ENCODE data around the gene MYRF.

The MYRF gene

DNA sequence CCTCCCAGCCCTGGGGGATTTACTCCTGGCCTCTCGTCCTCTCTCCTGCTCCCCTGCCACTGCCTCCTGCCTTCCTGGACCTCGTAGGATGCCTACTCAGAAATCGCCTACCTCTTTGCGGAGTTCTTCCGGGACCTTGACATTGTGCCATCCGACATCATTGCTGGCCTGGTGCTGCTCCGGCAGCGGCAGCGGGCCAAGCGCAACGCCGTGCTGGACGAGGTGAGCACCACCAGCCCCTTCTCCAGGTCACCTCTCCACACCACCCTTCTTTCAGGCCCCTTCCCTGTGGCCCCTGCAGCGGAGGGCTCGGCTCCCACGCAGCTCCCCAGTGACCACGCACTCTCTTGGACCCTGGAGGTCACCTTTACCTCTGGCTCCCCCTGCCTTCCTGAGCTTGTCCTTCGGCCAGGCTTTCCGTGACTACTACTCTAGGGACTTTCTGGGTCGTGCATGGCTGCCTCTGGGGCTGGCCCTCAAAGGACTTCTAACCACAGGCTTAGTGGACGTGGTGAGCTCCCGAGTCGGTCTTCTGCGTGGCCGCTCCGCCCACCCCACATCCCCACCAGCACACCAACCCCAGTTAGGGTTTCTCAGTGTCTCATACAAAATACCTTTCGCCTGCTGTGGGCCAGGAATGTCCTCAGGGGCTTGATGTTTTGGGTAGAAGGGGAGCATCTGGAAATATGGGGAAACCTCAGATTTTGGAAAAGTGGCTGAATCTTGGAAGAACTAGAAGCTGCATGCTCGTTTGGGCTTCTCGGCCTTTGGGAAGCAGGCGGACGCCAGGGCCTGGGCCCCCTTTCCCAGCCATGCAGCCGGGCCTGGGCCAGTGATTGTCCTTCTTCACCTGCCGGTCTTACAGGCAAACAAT is 24.1 kb upstream of the MYRF start:
- Histone ChIP-seq H3K9me3 (ENCODE audit: insufficient read depth, low read length, severe bottlenecking) (no peaks in the 10 kb centered on the region), H3K4me2 (ENCODE audit: insufficient read depth, low read length) (no peak overlapping the region), H3K27me3 (ENCODE audit: insufficient read depth, low read length, poor library complexity) (peaks cover 16% of the 10 kb centered on the region), H3K36me3 (ENCODE audit: insufficient read depth, low read length) (no peaks in the 10 kb centered on the region), H3K27ac (ENCODE audit: low read length) (no peak overlapping the region), H2AFZ (ENCODE audit: low read depth, low read length) (no peak overlapping the region), H4K20me1 (ENCODE audit: insufficient read depth, low read length) (peaks cover 11% of the 10 kb centered on the region), H3K79me2 (ENCODE audit: insufficient read depth, low read length) (no peaks in the 10 kb centered on the region), H3K9ac (ENCODE audit: low read depth, low read length) (no peak overlapping the region), H3K4me1 (ENCODE audit: insufficient read depth, low read length) (no peaks in the 10 kb centered on the region), H3K4me3 (ENCODE audit: low read depth in 1 of 2, low read length in 2 of 2) (no peak overlapping the region)
- no peak for DNase-seq
- ATAC-seq (ENCODE audit: insufficient read depth, low read depth): no peak
- TF ChIP-seq, protein P1, sequence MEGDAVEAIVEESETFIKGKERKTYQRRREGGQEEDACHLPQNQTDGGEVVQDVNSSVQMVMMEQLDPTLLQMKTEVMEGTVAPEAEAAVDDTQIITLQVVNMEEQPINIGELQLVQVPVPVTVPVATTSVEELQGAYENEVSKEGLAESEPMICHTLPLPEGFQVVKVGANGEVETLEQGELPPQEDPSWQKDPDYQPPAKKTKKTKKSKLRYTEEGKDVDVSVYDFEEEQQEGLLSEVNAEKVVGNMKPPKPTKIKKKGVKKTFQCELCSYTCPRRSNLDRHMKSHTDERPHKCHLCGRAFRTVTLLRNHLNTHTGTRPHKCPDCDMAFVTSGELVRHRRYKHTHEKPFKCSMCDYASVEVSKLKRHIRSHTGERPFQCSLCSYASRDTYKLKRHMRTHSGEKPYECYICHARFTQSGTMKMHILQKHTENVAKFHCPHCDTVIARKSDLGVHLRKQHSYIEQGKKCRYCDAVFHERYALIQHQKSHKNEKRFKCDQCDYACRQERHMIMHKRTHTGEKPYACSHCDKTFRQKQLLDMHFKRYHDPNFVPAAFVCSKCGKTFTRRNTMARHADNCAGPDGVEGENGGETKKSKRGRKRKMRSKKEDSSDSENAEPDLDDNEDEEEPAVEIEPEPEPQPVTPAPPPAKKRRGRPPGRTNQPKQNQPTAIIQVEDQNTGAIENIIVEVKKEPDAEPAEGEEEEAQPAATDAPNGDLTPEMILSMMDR (IDR thresholded peaks at IDR 0.05; ENCODE audit: borderline replicate concordance, extremely low read depth, low read length, poor library complexity, severe bottlenecking): no peak
- TF ChIP-seq EZH2 (IDR thresholded peaks at IDR 0.05; ENCODE audit: borderline replicate concordance, low read depth, low read length, severe bottlenecking): no peak

DNA sequence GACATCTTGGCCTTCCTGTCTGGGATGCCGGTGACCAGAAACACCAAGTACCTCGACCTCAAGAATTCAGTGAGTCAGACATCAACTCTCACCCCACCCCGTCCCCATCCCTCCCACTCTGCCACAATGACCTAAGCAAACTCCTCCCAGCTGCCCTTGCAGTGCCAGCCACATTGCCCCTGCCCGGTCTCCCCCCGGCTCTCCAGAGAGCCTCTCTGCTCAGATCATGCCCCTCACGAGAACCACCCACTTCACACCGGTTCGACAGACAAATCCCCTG is 23.6 kb upstream of the MYRF start:
- no peaks in the 10 kb centered on the region for H3K4me1 ChIP-seq (ENCODE audit: insufficient read depth, low read length)
- no peak overlapping the region for H2AFZ ChIP-seq (ENCODE audit: low read depth, low read length)
- H3K9me3 ChIP-seq (ENCODE audit: insufficient read depth, low read length, severe bottlenecking): no peaks in the 10 kb centered on the region
- H3K79me2 ChIP-seq (ENCODE audit: insufficient read depth, low read length): no peaks in the 10 kb centered on the region
- ATAC-seq (ENCODE audit: insufficient read depth, low read depth) (no peak), DNase-seq (no peak)
- H3K36me3 ChIP-seq (ENCODE audit: insufficient read depth, low read length): no peaks in the 10 kb centered on the region
- H3K27ac ChIP-seq (ENCODE audit: low read length): no peak overlapping the region
- no peak overlapping the region for H3K4me3 ChIP-seq (ENCODE audit: low read depth in 1 of 2, low read length in 2 of 2)
- H3K27me3 ChIP-seq (ENCODE audit: insufficient read depth, low read length, poor library complexity): peaks cover 16% of the 10 kb centered on the region
- H3K4me2 ChIP-seq (ENCODE audit: insufficient read depth, low read length): no peak overlapping the region
- H3K9ac ChIP-seq (ENCODE audit: low read depth, low read length): no peak overlapping the region
- TF ChIP-seq, protein P1 (IDR thresholded peaks at IDR 0.05; ENCODE audit: borderline replicate concordance, extremely low read depth, low read length, poor library complexity, severe bottlenecking): no peak
- no peak for TF ChIP-seq EZH2 (IDR thresholded peaks at IDR 0.05; ENCODE audit: borderline replicate concordance, low read depth, low read length, severe bottlenecking)
- H4K20me1 ChIP-seq (ENCODE audit: insufficient read depth, low read length): peaks cover 11% of the 10 kb centered on the region

DNA sequence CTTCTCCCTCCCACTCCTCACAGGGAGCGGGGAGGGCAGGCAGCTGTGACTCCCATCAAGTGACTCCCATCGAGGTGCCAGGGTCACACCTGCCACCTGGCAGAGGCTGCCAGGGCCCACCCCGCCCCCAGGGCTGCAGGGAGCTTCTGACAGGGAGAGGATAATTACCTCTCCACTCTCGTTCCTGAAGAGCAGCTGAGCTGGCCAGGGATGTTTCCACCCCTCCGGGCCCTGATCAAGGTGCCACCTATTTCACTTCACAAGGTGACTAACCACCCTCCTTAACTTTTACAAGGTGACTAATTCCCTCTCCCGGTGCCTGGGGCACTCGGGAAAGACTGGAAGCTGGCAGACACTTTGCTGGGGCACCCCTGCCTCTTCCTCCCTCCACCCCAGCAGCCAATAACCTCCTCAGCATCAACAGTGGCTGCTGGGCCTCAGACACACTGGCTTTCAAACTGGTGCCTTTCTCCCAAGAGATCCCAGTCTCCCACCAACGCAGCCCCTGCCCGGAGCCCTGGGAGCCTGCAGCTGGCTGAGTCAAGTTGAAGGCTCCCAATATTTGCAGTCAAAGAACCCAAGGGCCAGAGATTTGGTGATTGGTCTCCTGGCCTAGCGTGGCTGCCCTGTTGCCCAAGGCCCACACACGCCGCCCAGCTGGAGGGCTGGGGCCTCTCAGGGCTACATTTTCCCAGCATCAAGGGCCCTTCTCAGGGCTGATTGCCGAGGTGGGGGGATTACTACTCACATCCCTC is 22.0 kb upstream of the MYRF start:
- DNase-seq: no peak
- Histone ChIP-seq H2AFZ (ENCODE audit: low read depth, low read length) (no peak overlapping the region), H3K4me3 (ENCODE audit: low read depth in 1 of 2, low read length in 2 of 2) (no peak overlapping the region), H3K36me3 (ENCODE audit: insufficient read depth, low read length) (no peaks in the 10 kb centered on the region), H3K4me2 (ENCODE audit: insufficient read depth, low read length) (no peak overlapping the region), H3K27ac (ENCODE audit: low read length) (no peak overlapping the region), H3K9me3 (ENCODE audit: insufficient read depth, low read length, severe bottlenecking) (no peaks in the 10 kb centered on the region), H3K4me1 (ENCODE audit: insufficient read depth, low read length) (no peaks in the 10 kb centered on the region), H3K79me2 (ENCODE audit: insufficient read depth, low read length) (no peaks in the 10 kb centered on the region), H3K9ac (ENCODE audit: low read depth, low read length) (no peak overlapping the region), H3K27me3 (ENCODE audit: insufficient read depth, low read length, poor library complexity) (peaks cover 14% of the 10 kb centered on the region), H4K20me1 (ENCODE audit: insufficient read depth, low read length) (peaks cover 8% of the 10 kb centered on the region)
- no peak for ATAC-seq (ENCODE audit: insufficient read depth, low read depth)
- TF ChIP-seq, protein P1 (IDR thresholded peaks at IDR 0.05; ENCODE audit: borderline replicate concordance, extremely low read depth, low read length, poor library complexity, severe bottlenecking): no peak
- no peak for TF ChIP-seq EZH2 (IDR thresholded peaks at IDR 0.05; ENCODE audit: borderline replicate concordance, low read depth, low read length, severe bottlenecking)

Data from DND-41 (cell line).